ENCODE measurements around the gene EPB41L2.

DNA sequence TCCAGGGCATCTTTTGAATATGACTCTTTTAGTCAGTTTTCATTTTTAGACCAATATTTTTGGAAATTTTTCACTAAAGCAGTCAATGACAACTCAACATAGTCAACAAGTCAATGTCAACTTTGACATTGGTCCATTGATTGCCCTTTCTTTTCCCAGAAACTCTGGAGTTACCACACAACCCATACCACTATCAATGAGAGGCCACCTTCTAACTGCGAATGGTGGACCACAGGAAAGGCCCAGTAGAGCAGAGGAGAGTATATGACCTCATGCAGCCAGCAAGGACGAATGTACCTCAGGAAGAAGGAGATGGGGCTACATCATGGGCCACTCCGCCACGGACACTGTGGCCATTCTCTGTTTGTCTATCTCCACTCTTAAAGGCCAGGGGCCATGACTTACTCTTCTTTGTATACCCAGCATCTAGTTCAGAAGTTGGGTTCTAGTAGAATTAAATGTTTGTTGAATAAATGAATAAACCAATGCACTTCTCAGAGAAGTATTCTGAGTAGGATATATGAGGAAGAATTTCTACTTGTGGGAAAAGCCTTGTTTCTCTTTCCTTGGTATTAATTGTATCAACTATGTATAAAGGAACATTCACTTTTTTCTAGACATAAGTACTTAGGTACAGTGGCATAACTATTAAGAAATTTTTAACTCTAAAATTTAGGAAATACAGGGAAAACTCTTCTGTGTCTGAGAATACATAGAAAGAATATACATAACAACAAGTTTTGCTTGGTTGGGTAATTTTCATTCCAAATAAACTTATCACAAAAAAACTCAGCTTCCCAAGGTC lies 236.4 kb downstream of the EPB41L2 start:
- TF ChIP-seq, protein P1, sequence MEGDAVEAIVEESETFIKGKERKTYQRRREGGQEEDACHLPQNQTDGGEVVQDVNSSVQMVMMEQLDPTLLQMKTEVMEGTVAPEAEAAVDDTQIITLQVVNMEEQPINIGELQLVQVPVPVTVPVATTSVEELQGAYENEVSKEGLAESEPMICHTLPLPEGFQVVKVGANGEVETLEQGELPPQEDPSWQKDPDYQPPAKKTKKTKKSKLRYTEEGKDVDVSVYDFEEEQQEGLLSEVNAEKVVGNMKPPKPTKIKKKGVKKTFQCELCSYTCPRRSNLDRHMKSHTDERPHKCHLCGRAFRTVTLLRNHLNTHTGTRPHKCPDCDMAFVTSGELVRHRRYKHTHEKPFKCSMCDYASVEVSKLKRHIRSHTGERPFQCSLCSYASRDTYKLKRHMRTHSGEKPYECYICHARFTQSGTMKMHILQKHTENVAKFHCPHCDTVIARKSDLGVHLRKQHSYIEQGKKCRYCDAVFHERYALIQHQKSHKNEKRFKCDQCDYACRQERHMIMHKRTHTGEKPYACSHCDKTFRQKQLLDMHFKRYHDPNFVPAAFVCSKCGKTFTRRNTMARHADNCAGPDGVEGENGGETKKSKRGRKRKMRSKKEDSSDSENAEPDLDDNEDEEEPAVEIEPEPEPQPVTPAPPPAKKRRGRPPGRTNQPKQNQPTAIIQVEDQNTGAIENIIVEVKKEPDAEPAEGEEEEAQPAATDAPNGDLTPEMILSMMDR (IDR thresholded peaks at IDR 0.05), result no peak
- no peak for TF ChIP-seq EZH2phosphoT487 (IDR thresholded peaks at IDR 0.05)
